WERI-Rb-1 (cell line): Measurements from ENCODE around the gene PLA2G4F.
A peak's percentile ranks its signal among the peaks of the same experiment; 100 is the strongest.

Experiments
- DNase-seq: peaks from one replicate; pipeline ENCODE4 v3.0.0-alpha.2; 2020
- H3K27ac ChIP-seq: fragments of 250-450 bp; sonication (Bioruptor Pico); 2 replicates; pipeline ENCODE4 v1.5.1; 2020; ENCODE audit warnings: mild to moderate bottlenecking, moderate library complexity
- H3K27me3 ChIP-seq: fragments of 250-450 bp; sonication (Bioruptor Pico); 2 replicates; pipeline ENCODE4 v1.5.1; 2021; ENCODE audit warnings: mild to moderate bottlenecking, low read depth, moderate library complexity; ENCODE audit not compliant: insufficient read depth, severe bottlenecking
- H3K36me3 ChIP-seq: fragments of 250-450 bp; sonication (Bioruptor Pico); 2 replicates; pipeline ENCODE4 v1.5.1; 2020; ENCODE audit warnings: mild to moderate bottlenecking, moderate library complexity
- H3K4me3 ChIP-seq: 2 replicates; pipeline ENCODE4 v1.5.1; 2011; ENCODE audit warnings: low read depth, mild to moderate bottlenecking, control low read depth, low read length
- H3K9me3 ChIP-seq: fragments of 250-450 bp; sonication (Bioruptor Pico); 2 replicates; pipeline ENCODE4 v1.5.1; 2021; ENCODE audit warnings: mild to moderate bottlenecking, moderate library complexity; ENCODE audit not compliant: severe bottlenecking
- CTCF ChIP-seq: IDR thresholded peaks from 2 replicates; pipeline ENCODE4 v1.5.1; 2011; ENCODE audit warnings: low read depth, mild to moderate bottlenecking, control low read depth, inconsistent platforms, low read length

The PLA2G4F gene

GRCh38 chr15:42150219-42150970 lies 6.0 kb downstream of the PLA2G4F start:
- Histone ChIP-seq H3K4me3 (no peak overlapping the region), H3K27me3 (no peaks in the 10 kb centered on the region), H3K36me3 (no peaks in the 10 kb centered on the region), H3K27ac (no peak overlapping the region), H3K9me3 (no peaks in the 10 kb centered on the region)
- DNase-seq: no peak
- no peak for TF ChIP-seq CTCF

GRCh38 chr15:42149493-42150218 lies 6.8 kb downstream of the PLA2G4F start:
- no peak for DNase-seq
- Histone ChIP-seq H3K27me3 (no peaks in the 10 kb centered on the region), H3K9me3 (no peaks in the 10 kb centered on the region), H3K27ac (no peak overlapping the region), H3K36me3 (no peaks in the 10 kb centered on the region), H3K4me3 (no peak overlapping the region)
- peak; percentile 20; the same call in 1 of the 2 replicates for TF ChIP-seq CTCF

- TF ChIP-seq CTCF: no peak
- Histone ChIP-seq H3K27me3 (no peaks in the 10 kb centered on the region), H3K4me3 (no peak overlapping the region), H3K27ac (no peak overlapping the region), H3K36me3 (no peaks in the 10 kb centered on the region), H3K9me3 (no peaks in the 10 kb centered on the region)
- no peak for DNase-seq
Measured at GRCh38 chr15:42148808-42149492, 7.5 kb downstream of the PLA2G4F start.

GRCh38 chr15:42147431-42147735 lies 9.1 kb downstream of the PLA2G4F start:
- H3K4me3 ChIP-seq: no peak overlapping the region
- no peaks in the 10 kb centered on the region for H3K27me3 ChIP-seq
- H3K36me3 ChIP-seq: no peaks in the 10 kb centered on the region
- no peak for TF ChIP-seq CTCF
- H3K27ac ChIP-seq: no peak overlapping the region
- DNase-seq: no peak
- no peaks in the 10 kb centered on the region for H3K9me3 ChIP-seq

- H3K27me3 ChIP-seq: no peaks in the 10 kb centered on the region
- TF ChIP-seq CTCF: no peak
- no peak for DNase-seq
Measured at GRCh38 chr15:42146551-42147430, 9.6 kb downstream of the PLA2G4F start.

More at GRCh38 chr15:42146551-42147430, 9.6 kb downstream of the PLA2G4F start:
- no peaks in the 10 kb centered on the region for H3K9me3 ChIP-seq
- H3K27ac ChIP-seq: no peak overlapping the region
- no peak overlapping the region for H3K4me3 ChIP-seq
- no peaks in the 10 kb centered on the region for H3K36me3 ChIP-seq
